GM19395 (cell line): ENCODE data around the gene ELOF1.

ENCODE experiments used
- ATAC-seq: cut with Tn5 transposase; IDR thresholded peaks from one replicate; pipeline ENCODE4 v1.9.1; 2021; ENCODE audit warnings: mild to moderate bottlenecking, moderate library complexity; ENCODE audit not compliant: unreplicated experiment

ELOF1 gene

GRCh38 chr19:11535792-11536595 is 23.0 kb downstream of the ELOF1 start:
- no peak for ATAC-seq

GRCh38 chr19:11534948-11535347 is 24.1 kb downstream of the ELOF1 start:
- ATAC-seq: no peak

GRCh38 chr19:11534538-11534937 is 24.5 kb downstream of the ELOF1 start:
- ATAC-seq: no peak

GRCh38 chr19:11530432-11530831 is 28.6 kb downstream of the ELOF1 start:
- ATAC-seq: no peak

GRCh38 chr19:11528551-11529341 is 30.3 kb downstream of the ELOF1 start, which contains the start of gene ECSIT:
TSS of gene ECSIT (minus strand) at chr19:11529134. CDS start at chr19:11519170, 9,964 bp downstream.
- peak; percentile 90 for ATAC-seq

- no peak for ATAC-seq
These were observed 39.9 kb downstream of the ELOF1 start for GRCh38 chr19:11519138-11519537.

GRCh38 chr19:11513946-11514345 is 45.1 kb downstream of the ELOF1 start:
- no peak for ATAC-seq

GRCh38 chr19:11510444-11510843 is 48.6 kb downstream of the ELOF1 start:
- ATAC-seq: no peak

GRCh38 chr19:11507370-11508078 is 51.5 kb downstream of the ELOF1 start:
- ATAC-seq: no peak

GRCh38 chr19:11506967-11507366 is 52.1 kb downstream of the ELOF1 start:
- no peak for ATAC-seq

- peak; percentile 42 for ATAC-seq
These were observed 52.9 kb downstream of the ELOF1 start for GRCh38 chr19:11506101-11506555.

GRCh38 chr19:11505504-11506100 is 53.4 kb downstream of the ELOF1 start, which contains the start of gene ZNF653:
TSS of gene ZNF653 (minus strand) at chr19:11505839. CDS start at chr19:11505786, 53 bp downstream.
- ATAC-seq: peak; percentile 55

- ATAC-seq: peak; percentile 85
These were observed 54.0 kb downstream of the ELOF1 start for GRCh38 chr19:11505032-11505503.

GRCh38 chr19:11504502-11505031 is 54.5 kb downstream of the ELOF1 start:
- ATAC-seq: no peak
